Measurements from ENCODE around the gene SPARC. TPM values are rescaled to one million over a fixed set of nuclear protein-coding genes. Genes with fewer than 3 reads are reported as not detected.

Gene SPARC
- total RNA-seq, 1 experiment from 2014 or later, result 339 TPM

- POLR2A ChIA-PET (ENCODE audit: low non-redundant PET), result no interaction called here
- DNase-seq (ENCODE audit: low spot score), result no peak
- TF ChIP-seq EZH2 (IDR thresholded peaks at IDR 0.05; ENCODE audit: borderline replicate concordance, low read depth, low read length, poor library complexity, severe bottlenecking) (no peak), CTCF (conservative IDR thresholded peaks at IDR 0.05; ENCODE audit: low read depth, low read length) (no peak)
- intact Hi-C loops (cut with micrococcal nuclease; ENCODE audit: unreplicated experiment), result no loop called here
- no peak overlapping the region for H3K27ac ChIP-seq (ENCODE audit: low read depth, low read length, poor library complexity, severe bottlenecking)
- H3K36me3 ChIP-seq (ENCODE audit: insufficient read depth, low read length, poor library complexity, severe bottlenecking), result peaks cover 74% of the 10 kb centered on the region
- H3K4me1 ChIP-seq (ENCODE audit: insufficient read depth, low read length, poor library complexity, severe bottlenecking), result peaks cover 4% of the 10 kb centered on the region
- no peak overlapping the region for H3K4me3 ChIP-seq (ENCODE audit: low read depth, low read length, poor library complexity, severe bottlenecking)
- BruUV-seq (replicated peaks), result no TSS peak
- CTCF ChIA-PET, result no interaction called here
- no peaks in the 10 kb centered on the region for H3K9me3 ChIP-seq (ENCODE audit: low read depth, low read length, poor library complexity, severe bottlenecking)
- H3K27me3 ChIP-seq (replicated peaks; ENCODE audit: insufficient read depth, low read depth, low read length, poor library complexity), result no peaks in the 10 kb centered on the region
Measured at GRCh38 chr5:151670083-151670686, 16.5 kb downstream of the SPARC start.

GRCh38 chr5:151667083-151667482 is 19.6 kb downstream of the SPARC start:
- H3K27me3 ChIP-seq (replicated peaks; ENCODE audit: insufficient read depth, low read depth, low read length, poor library complexity), result no peaks in the 10 kb centered on the region

DNA sequence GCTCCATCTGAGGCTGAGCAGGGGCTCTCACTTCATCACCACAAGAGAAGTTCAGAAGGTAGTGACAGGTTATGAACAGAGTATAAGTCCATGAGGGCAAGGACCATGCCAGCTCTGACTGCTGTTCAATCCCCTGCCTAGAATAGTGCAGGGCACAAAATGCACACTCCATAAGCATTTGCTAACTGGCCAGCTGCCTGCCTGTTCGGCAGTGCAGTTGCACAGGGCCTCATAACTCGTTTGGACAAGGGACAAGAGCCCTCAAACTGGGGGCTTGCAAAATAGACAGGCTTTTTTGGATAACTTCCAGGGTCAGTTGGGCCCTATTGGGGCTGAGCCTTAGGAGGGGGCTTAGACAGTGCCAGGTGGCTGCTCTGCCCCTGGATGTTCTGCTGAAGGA is 21.1 kb downstream of the SPARC start:
- POLR2A ChIA-PET (ENCODE audit: low non-redundant PET), result no interaction called here
- BruUV-seq (replicated peaks), result no TSS peak

More at GRCh38 chr5:151667083-151667482, 19.6 kb downstream of the SPARC start:
- no peak for DNase-seq (ENCODE audit: low spot score)
- BruUV-seq (replicated peaks), result no TSS peak
- intact Hi-C loops (cut with micrococcal nuclease; ENCODE audit: unreplicated experiment), result no loop called here
- Histone ChIP-seq H3K27ac (ENCODE audit: low read depth, low read length, poor library complexity, severe bottlenecking) (no peak overlapping the region), H3K4me1 (ENCODE audit: insufficient read depth, low read length, poor library complexity, severe bottlenecking) (no peaks in the 10 kb centered on the region), H3K36me3 (ENCODE audit: insufficient read depth, low read length, poor library complexity, severe bottlenecking) (peaks cover 72% of the 10 kb centered on the region), H3K4me3 (ENCODE audit: low read depth, low read length, poor library complexity, severe bottlenecking) (no peak overlapping the region), H3K9me3 (ENCODE audit: low read depth, low read length, poor library complexity, severe bottlenecking) (no peaks in the 10 kb centered on the region)
- POLR2A ChIA-PET (ENCODE audit: low non-redundant PET), result no interaction called here
- CTCF ChIA-PET, result no interaction called here
- TF ChIP-seq EZH2 (IDR thresholded peaks at IDR 0.05; ENCODE audit: borderline replicate concordance, low read depth, low read length, poor library complexity, severe bottlenecking) (no peak), CTCF (conservative IDR thresholded peaks at IDR 0.05; ENCODE audit: low read depth, low read length) (no peak)

More for the DNA sequence above, 21.1 kb downstream of the SPARC start:
- H3K36me3 ChIP-seq (ENCODE audit: insufficient read depth, low read length, poor library complexity, severe bottlenecking), result peaks cover 63% of the 10 kb centered on the region
- CTCF ChIA-PET, result no interaction called here
- intact Hi-C loops (cut with micrococcal nuclease; ENCODE audit: unreplicated experiment), result no loop called here
- H3K4me3 ChIP-seq (ENCODE audit: low read depth, low read length, poor library complexity, severe bottlenecking), result no peak overlapping the region
- DNase-seq (ENCODE audit: low spot score), result no peak
- H3K9me3 ChIP-seq (ENCODE audit: low read depth, low read length, poor library complexity, severe bottlenecking), result no peaks in the 10 kb centered on the region
- no peak overlapping the region for H3K27ac ChIP-seq (ENCODE audit: low read depth, low read length, poor library complexity, severe bottlenecking)
- H3K4me1 ChIP-seq (ENCODE audit: insufficient read depth, low read length, poor library complexity, severe bottlenecking), result no peaks in the 10 kb centered on the region
- no peaks in the 10 kb centered on the region for H3K27me3 ChIP-seq (replicated peaks; ENCODE audit: insufficient read depth, low read depth, low read length, poor library complexity)
- TF ChIP-seq EZH2 (IDR thresholded peaks at IDR 0.05; ENCODE audit: borderline replicate concordance, low read depth, low read length, poor library complexity, severe bottlenecking) (no peak), CTCF (conservative IDR thresholded peaks at IDR 0.05; ENCODE audit: low read depth, low read length) (no peak)

All from A673 (cell line).